K562 (cell line): Measurements from ENCODE around the gene INCA1. TPM values are rescaled to one million over a fixed set of nuclear protein-coding genes. Genes with fewer than 3 reads are reported as not detected.
A peak's percentile ranks its signal among the peaks of the same experiment; 100 is the strongest.

Source experiments
- BMI1 ChIP-seq: fragments of 150-350 bp; IDR thresholded peaks from 2 replicates; pipeline ENCODE4 v1.6.1; 2014; ENCODE audit warnings: low read length
- CHD1 ChIP-seq: fragments of 200-600 bp; sonication (generic); IDR thresholded peaks from one replicate; pipeline ENCODE4 v1.6.1; 2012; ENCODE audit warnings: mild to moderate bottlenecking, moderate library complexity, low read length, inconsistent platforms
- EP300 ChIP-seq: IDR thresholded peaks from 2 replicates; pipeline ENCODE4 v1.6.1; 2012; ENCODE audit warnings: low read length, improper control_type of control experiment
- ESRRB ChIP-seq: fragments of 250-450 bp; sonication (Bioruptor Pico); IDR thresholded peaks from 2 replicates; pipeline ENCODE4 v1.5.0; 2020; ENCODE audit warnings: mild to moderate bottlenecking, moderate library complexity, borderline replicate concordance
- GABPA ChIP-seq: fragments of 200-800 bp; sonication (Bioruptor generic); conservative IDR thresholded peaks from 2 replicates; pipeline ENCODE4 v1.6.1; 2016; ENCODE audit warnings: low read depth, missing genetic modification characterization, missing compliant biosample characterization
- HIVEP1 ChIP-seq: fragments of 250-450 bp; sonication (Bioruptor Pico); IDR thresholded peaks from 2 replicates; pipeline ENCODE4 v1.4.0; 2020; ENCODE audit warnings: mild to moderate bottlenecking
- MCM2 ChIP-seq: fragments of 450-650 bp; IDR thresholded peaks from 2 replicates; pipeline ENCODE4 v1.6.1; 2017; ENCODE audit warnings: low read depth, mild to moderate bottlenecking
- MLLT1 ChIP-seq, 2 experiments: fragments of 450-650 bp; IDR thresholded peaks; 2 replicates each; pipeline ENCODE4 v1.6.1; 2016
- MXD1 ChIP-seq: fragments of 250-450 bp; sonication (Bioruptor Pico); IDR thresholded peaks from 2 replicates; pipeline ENCODE4 v1.8.0; 2021; ENCODE audit warnings: borderline replicate concordance, mild to moderate bottlenecking, moderate library complexity; ENCODE audit not compliant: poor library complexity, severe bottlenecking
- NUFIP1 ChIP-seq: fragments of 450-650 bp; IDR thresholded peaks from 2 replicates; pipeline ENCODE4 v1.6.1; 2018; ENCODE audit not compliant: partially characterized antibody
- POLR2G ChIP-seq: fragments of 200-400 bp; formaldehyde crosslinking; IDR thresholded peaks from 2 replicates; pipeline ENCODE4 v1.6.1; 2017; ENCODE audit warnings: low read depth, mild to moderate bottlenecking, antibody characterized with exemption, low read length, moderate library complexity
- SMAD4 ChIP-seq: fragments of 250-450 bp; sonication (Bioruptor Pico); conservative IDR thresholded peaks from 2 replicates; pipeline ENCODE4 v1.8.0; 2021; ENCODE audit warnings: inconsistent platforms, mild to moderate bottlenecking, moderate library complexity
- SOX6 ChIP-seq: fragments of 450-650 bp; IDR thresholded peaks from 2 replicates; pipeline ENCODE4 v1.6.1; 2014; ENCODE audit warnings: mild to moderate bottlenecking
- SRSF3 ChIP-seq: fragments of 200-400 bp; formaldehyde crosslinking; IDR thresholded peaks from 2 replicates; pipeline ENCODE4 v1.6.1; 2016; ENCODE audit warnings: mild to moderate bottlenecking, low read length, moderate library complexity; ENCODE audit not compliant: insufficient read depth
- THRAP3 ChIP-seq: fragments of 450-650 bp; IDR thresholded peaks from 2 replicates; pipeline ENCODE4 v1.6.1; 2016; ENCODE audit warnings: mild to moderate bottlenecking, inconsistent platforms, borderline replicate concordance
- TSHZ1 ChIP-seq: fragments of 250-450 bp; sonication (Bioruptor Pico); IDR thresholded peaks from 2 replicates; pipeline ENCODE4 v1.4.0; 2020; ENCODE audit warnings: mild to moderate bottlenecking, moderate library complexity
- ZBTB9 ChIP-seq: fragments of 450-650 bp; formaldehyde crosslinking; IDR thresholded peaks from 2 replicates; pipeline ENCODE4 v1.4.0; 2020; ENCODE audit warnings: mild to moderate bottlenecking, moderate library complexity
- ZNF232 ChIP-seq: sonication (generic); formaldehyde crosslinking; IDR thresholded peaks from 2 replicates; pipeline ENCODE4 v1.8.0; 2022; ENCODE audit warnings: mild to moderate bottlenecking, missing genetic modification reagents
- polyA plus RNA-seq, 8 experiments: library from polyadenylated mRNA; depleted of rRNA in 4 of 8; stranded (reverse) in 5 of 8; unstranded in 3 of 8; fragments of >200 nt; fragmentation: Nextera tagmentation in 2 of 8; fragmentation: Illumina TruSeq in 1 of 8; extraction: Ambion mirVana in 2 of 8; extraction: Trizol in 1 of 8; gene quantifications; 2 replicates each; pipeline versions ENCODE4 v1.2.1 to v1.2.3, GENCODE V29; 2011 to 2014; ENCODE audit warnings: inconsistent platforms in 1 of 8, missing spikeins in 1 of 8
- total RNA-seq, 7 experiments: library from RNA; depleted of rRNA in 6 of 7; stranded (reverse); fragments of >200 nt in 6 of 7; fragmentation: Illumina TruSeq in 2 of 7; extraction: Trizol in 2 of 7; gene quantifications; 2 replicates each; pipeline versions ENCODE4 v1.2.1 to v1.2.3, GENCODE V29; 2011 to 2021; ENCODE audit warnings: low replicate concordance in 1 of 7

Gene INCA1
- total and polyA plus RNA-seq, 9 of the 15 experiments (the other 6 are each of a cell fraction or from before 2014, with no cell fraction given) = 0.08 to 0.50 (median 0.13) TPM; not detected in 4

GRCh38 chr17:4966844-4967538, 30.3 kb downstream of the INCA1 start (continued):
- no peak for TF ChIP-seq BMI1
- no peak for TF ChIP-seq ZNF232 (CRISPR knock-in tag)
- peak; percentile 42 for TF ChIP-seq SMAD4 (CRISPR knock-in tag)
- TF ChIP-seq ESRRB = no peak
- no peak for TF ChIP-seq EP300
- TF ChIP-seq CHD1 = no peak
- no peak for TF ChIP-seq ZBTB9 (CRISPR knock-in tag)
- TF ChIP-seq GABPA (tag) = no peak
- TF ChIP-seq MLLT1 (IDR thresholded peaks at IDR 0.05) = peak in 1 of 2 experiments; percentile 97; a peak in 2 of 4 replicates
- no peak for TF ChIP-seq MCM2
- no peak for TF ChIP-seq TSHZ1 (CRISPR knock-in tag)
- TF ChIP-seq MXD1 (CRISPR knock-in tag) = no peak
- TF ChIP-seq NUFIP1 = no peak
- TF ChIP-seq THRAP3 = no peak
- TF ChIP-seq POLR2G = peak; percentile 82
- no peak for TF ChIP-seq SRSF3
- no peak for TF ChIP-seq SOX6
- TF ChIP-seq HIVEP1 = no peak
